HFFc6 (cell line): ENCODE data around the gene KRTAP10-3. TPM values are rescaled to one million over a fixed set of nuclear protein-coding genes. Genes with fewer than 3 reads are reported as not detected.

Source experiments
- DNase-seq: peaks from one replicate; pipeline ENCODE4 v3.0.0-alpha.2; 2018
- H3K27ac Mint-ChIP-seq: 2 replicates; pipeline ENCODE4 v1.8.0; 2020; ENCODE audit warnings: mild to moderate bottlenecking, mixed read lengths
- H3K27me3 Mint-ChIP-seq: 2 replicates; pipeline ENCODE4 v1.8.0; 2021; ENCODE audit warnings: mild to moderate bottlenecking, moderate library complexity, mixed read lengths; ENCODE audit not compliant: insufficient read depth
- H3K36me3 Mint-ChIP-seq: 2 replicates; pipeline ENCODE4 v1.8.0; 2021; ENCODE audit warnings: low read depth, mixed read lengths
- H3K4me1 Mint-ChIP-seq: 2 replicates; pipeline ENCODE4 v1.8.0; 2020; ENCODE audit warnings: low read depth, mixed read lengths
- H3K4me3 Mint-ChIP-seq: 2 replicates; pipeline ENCODE4 v1.8.0; 2020; ENCODE audit warnings: mild to moderate bottlenecking, moderate library complexity, mixed read lengths
- H3K9me3 Mint-ChIP-seq: 2 replicates; pipeline ENCODE4 v1.8.0; 2020; ENCODE audit warnings: mild to moderate bottlenecking, mixed read lengths
- total RNA-seq, 6 experiments: library from RNA; stranded (reverse); fragmentation: NEBNext Ultra II Directional; extraction: Animal tissue kit (Norgen Biotek cat#: 25700); gene quantifications; 2 replicates in 1 of 6; 3 replicates in 5 of 6; pipeline ENCODE4 v1.2.3, GENCODE V29; 2021
- TF ChIP-seq, protein P1 (sequence below): fragments of 200-600 bp; sonication (generic); IDR thresholded peaks from 2 replicates; pipeline ENCODE4 v1.5.0; 2021; ENCODE audit warnings: antibody characterized with exemption, mild to moderate bottlenecking

KRTAP10-3 gene
- total RNA-seq, 6 experiments from 2014 or later = not detected

DNA sequence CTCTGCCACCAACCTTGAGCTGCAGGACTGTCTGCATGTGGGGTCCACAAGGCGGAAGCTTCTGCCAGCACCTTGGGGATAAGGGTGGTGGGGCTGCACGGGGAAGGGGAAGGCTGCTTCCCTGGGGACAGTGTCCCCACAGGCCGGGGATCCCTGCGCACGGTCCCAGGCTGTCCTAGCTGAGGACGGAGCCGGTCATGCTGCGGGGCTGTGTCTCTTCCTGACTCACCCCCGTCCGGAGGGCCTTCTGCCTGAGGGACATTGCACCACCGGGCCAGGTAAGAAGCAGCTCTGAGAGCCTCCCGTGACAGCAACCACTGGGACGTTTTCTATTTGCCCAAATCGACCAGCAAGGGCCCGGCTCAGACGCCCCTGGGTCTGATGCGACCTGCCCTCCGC lies 48.5 kb downstream of the KRTAP10-3 start:
- DNase-seq = no peak
- Mint-ChIP-seq H3K4me1 (no peaks in the 10 kb centered on the region), H3K4me3 (no peak overlapping the region), H3K36me3 (no peaks in the 10 kb centered on the region), H3K27ac (no peak overlapping the region), H3K9me3 (peaks cover 12% of the 10 kb centered on the region), H3K27me3 (peaks cover 9% of the 10 kb centered on the region)
- TF ChIP-seq, protein P1, sequence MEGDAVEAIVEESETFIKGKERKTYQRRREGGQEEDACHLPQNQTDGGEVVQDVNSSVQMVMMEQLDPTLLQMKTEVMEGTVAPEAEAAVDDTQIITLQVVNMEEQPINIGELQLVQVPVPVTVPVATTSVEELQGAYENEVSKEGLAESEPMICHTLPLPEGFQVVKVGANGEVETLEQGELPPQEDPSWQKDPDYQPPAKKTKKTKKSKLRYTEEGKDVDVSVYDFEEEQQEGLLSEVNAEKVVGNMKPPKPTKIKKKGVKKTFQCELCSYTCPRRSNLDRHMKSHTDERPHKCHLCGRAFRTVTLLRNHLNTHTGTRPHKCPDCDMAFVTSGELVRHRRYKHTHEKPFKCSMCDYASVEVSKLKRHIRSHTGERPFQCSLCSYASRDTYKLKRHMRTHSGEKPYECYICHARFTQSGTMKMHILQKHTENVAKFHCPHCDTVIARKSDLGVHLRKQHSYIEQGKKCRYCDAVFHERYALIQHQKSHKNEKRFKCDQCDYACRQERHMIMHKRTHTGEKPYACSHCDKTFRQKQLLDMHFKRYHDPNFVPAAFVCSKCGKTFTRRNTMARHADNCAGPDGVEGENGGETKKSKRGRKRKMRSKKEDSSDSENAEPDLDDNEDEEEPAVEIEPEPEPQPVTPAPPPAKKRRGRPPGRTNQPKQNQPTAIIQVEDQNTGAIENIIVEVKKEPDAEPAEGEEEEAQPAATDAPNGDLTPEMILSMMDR = no peak

DNA sequence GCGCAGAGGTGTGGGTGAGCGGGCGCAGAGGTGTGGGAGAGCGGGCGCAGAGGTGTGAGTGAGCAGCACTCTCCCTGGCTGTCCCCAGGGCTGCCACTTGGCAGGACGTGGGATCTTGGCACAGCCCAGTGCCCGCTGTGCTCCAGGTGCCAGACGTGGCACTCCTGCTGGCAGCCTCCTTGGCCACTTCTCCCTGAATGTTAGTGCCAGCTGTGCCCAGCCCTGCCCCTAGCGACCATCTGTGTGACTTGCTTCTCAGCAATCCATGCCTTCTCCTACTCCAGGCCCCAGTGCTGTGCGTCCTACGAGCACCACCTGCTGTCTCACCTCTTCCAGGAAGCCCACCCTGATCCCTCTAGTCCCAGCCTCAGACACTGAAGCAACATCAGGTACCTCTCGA lies 49.1 kb downstream of the KRTAP10-3 start:
- no peaks in the 10 kb centered on the region for H3K36me3 Mint-ChIP-seq
- no peak overlapping the region for H3K27ac Mint-ChIP-seq
- H3K27me3 Mint-ChIP-seq = peaks cover 9% of the 10 kb centered on the region
- peaks cover 8% of the 10 kb centered on the region for H3K9me3 Mint-ChIP-seq
- no peaks in the 10 kb centered on the region for H3K4me1 Mint-ChIP-seq
- DNase-seq = no peak
- TF ChIP-seq, protein P1 = no peak
- H3K4me3 Mint-ChIP-seq = no peak overlapping the region

DNA sequence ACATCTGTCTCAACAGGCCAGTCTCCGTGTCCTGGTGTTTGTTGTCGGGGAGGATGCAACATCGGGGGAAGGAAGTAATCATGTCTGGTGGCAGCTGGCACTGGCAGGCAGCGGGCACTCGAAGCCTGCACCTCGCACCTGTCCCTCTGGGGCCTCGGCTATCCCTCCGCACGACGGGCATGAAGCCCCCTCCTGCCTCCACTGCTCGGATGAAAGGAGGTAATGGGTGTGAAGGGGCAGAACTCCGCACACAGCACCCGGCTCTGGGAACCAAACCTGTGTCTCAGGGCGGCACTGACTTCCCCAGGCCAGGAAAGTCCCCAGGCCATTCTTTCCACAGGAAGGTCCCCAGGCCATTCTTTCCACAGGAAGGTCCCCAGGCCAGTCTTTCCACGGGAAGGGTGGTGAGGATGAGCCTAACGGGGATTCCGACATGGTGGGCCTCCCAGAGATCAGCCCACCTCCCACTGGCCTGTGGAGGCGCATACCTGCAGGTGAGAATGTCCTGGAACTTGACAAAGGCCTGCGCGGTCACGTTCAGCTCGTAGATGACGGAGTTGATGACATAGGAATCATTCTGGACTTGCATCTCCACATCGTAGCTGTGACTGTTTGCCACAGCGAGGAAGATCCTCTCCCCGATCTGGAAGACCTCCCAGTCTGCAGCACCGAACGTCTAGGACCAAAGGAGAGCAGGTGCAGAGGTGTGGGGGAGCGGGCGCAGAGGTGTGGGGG lies 49.7 kb downstream of the KRTAP10-3 start:
- DNase-seq = no peak
- H3K4me1 Mint-ChIP-seq = no peaks in the 10 kb centered on the region
- peaks cover 8% of the 10 kb centered on the region for H3K9me3 Mint-ChIP-seq
- TF ChIP-seq, protein P1 = no peak
- H3K27me3 Mint-ChIP-seq = peaks cover 9% of the 10 kb centered on the region
- no peak overlapping the region for H3K4me3 Mint-ChIP-seq
- H3K36me3 Mint-ChIP-seq = no peaks in the 10 kb centered on the region
- H3K27ac Mint-ChIP-seq = no peak overlapping the region

GRCh38 chr21:44508426-44508710 lies 50.2 kb downstream of the KRTAP10-3 start:
- peaks cover 8% of the 10 kb centered on the region for H3K9me3 Mint-ChIP-seq
- no peak overlapping the region for H3K4me3 Mint-ChIP-seq
- H3K4me1 Mint-ChIP-seq = no peaks in the 10 kb centered on the region
- no peaks in the 10 kb centered on the region for H3K36me3 Mint-ChIP-seq
- peaks cover 9% of the 10 kb centered on the region for H3K27me3 Mint-ChIP-seq
- no peak for DNase-seq
- TF ChIP-seq, protein P1 = no peak
- H3K27ac Mint-ChIP-seq = no peak overlapping the region

Other genes with a start within 250 kb of the KRTAP10-3 start
- gene CFAP410, start 219.4 kb downstream of the KRTAP10-3 start, total RNA-seq = 10 to 100 TPM in 3 of 6 experiments, 1 to 10 TPM in 3; 7.5 to 13.0 (median 9.7) TPM
- gene TRPM2, start 205.2 kb downstream of the KRTAP10-3 start, total RNA-seq = under 1 TPM in 4 of 6 experiments, not detected in 2; 0.09 to 0.31 (median 0.20) TPM
- gene LRRC3, start 103.3 kb downstream of the KRTAP10-3 start, total RNA-seq = not detected
- not detected for gene KRTAP10-1, start 18.6 kb downstream of the KRTAP10-3 start, total RNA-seq
- not detected for gene KRTAP10-2, start 7.3 kb downstream of the KRTAP10-3 start, total RNA-seq
- not detected for gene KRTAP10-4, start 14.9 kb upstream of the KRTAP10-3 start, total RNA-seq
- gene KRTAP10-5, start 21.8 kb upstream of the KRTAP10-3 start, total RNA-seq = not detected
- not detected for gene KRTAP10-6, start 33.7 kb upstream of the KRTAP10-3 start, total RNA-seq
- not detected for gene KRTAP10-7, start 41.8 kb upstream of the KRTAP10-3 start, total RNA-seq
- not detected for gene KRTAP10-8, start 53.3 kb upstream of the KRTAP10-3 start, total RNA-seq
- gene KRTAP10-9, start 68.3 kb upstream of the KRTAP10-3 start, total RNA-seq = not detected
- gene KRTAP10-10, start 78.6 kb upstream of the KRTAP10-3 start, total RNA-seq = not detected
- gene KRTAP10-11, start 87.6 kb upstream of the KRTAP10-3 start, total RNA-seq = not detected
- not detected for gene KRTAP12-4, start 95.9 kb upstream of the KRTAP10-3 start, total RNA-seq
- gene KRTAP12-3, start 99.1 kb upstream of the KRTAP10-3 start, total RNA-seq = not detected
- not detected for gene KRTAP12-2, start 108.1 kb upstream of the KRTAP10-3 start, total RNA-seq
- not detected for gene KRTAP12-1, start 123.4 kb upstream of the KRTAP10-3 start, total RNA-seq
- not detected for gene KRTAP10-12, start 138.4 kb upstream of the KRTAP10-3 start, total RNA-seq
- gene TSPEAR, start 152.8 kb upstream of the KRTAP10-3 start, total RNA-seq = not detected
- gene UBE2G2, start 243.0 kb upstream of the KRTAP10-3 start, total RNA-seq = 10 to 100 TPM; 53.5 to 73.3 (median 61.0) TPM